IPS-20b (cell line): ENCODE data around the gene TBL1XR1.

ENCODE experiments used
- H3K27ac ChIP-seq: one replicate; pipeline ENCODE4 v1.5.1; 2013; ENCODE audit warnings: low read length
- H3K27me3 ChIP-seq: 2 replicates; pipeline ENCODE4 v1.6.1; 2013; ENCODE audit warnings: mild to moderate bottlenecking, low read length, inconsistent platforms; ENCODE audit not compliant: insufficient read depth
- H3K36me3 ChIP-seq: 2 replicates; pipeline ENCODE4 v1.6.1; 2013; ENCODE audit warnings: low read depth, mild to moderate bottlenecking, inconsistent platforms, low read length, moderate library complexity; ENCODE audit not compliant: insufficient read depth
- H3K4me1 ChIP-seq: 2 replicates; pipeline ENCODE4 v1.6.1; 2013; ENCODE audit warnings: mild to moderate bottlenecking, control low read depth, inconsistent platforms, low read length, moderate library complexity; ENCODE audit not compliant: insufficient read depth
- H3K4me3 ChIP-seq: 2 replicates; pipeline ENCODE4 v1.5.1; 2013; ENCODE audit warnings: mild to moderate bottlenecking, low read length, inconsistent platforms
- H3K9ac ChIP-seq: 2 replicates; pipeline ENCODE4 v1.6.1; 2013; ENCODE audit warnings: low read depth, mild to moderate bottlenecking, inconsistent platforms, low read length, moderate library complexity
- H3K9me3 ChIP-seq: 2 replicates; pipeline ENCODE4 v1.6.1; 2013; ENCODE audit warnings: mild to moderate bottlenecking, low read depth, low read length, inconsistent platforms; ENCODE audit not compliant: insufficient read depth

The TBL1XR1 gene

DNA sequence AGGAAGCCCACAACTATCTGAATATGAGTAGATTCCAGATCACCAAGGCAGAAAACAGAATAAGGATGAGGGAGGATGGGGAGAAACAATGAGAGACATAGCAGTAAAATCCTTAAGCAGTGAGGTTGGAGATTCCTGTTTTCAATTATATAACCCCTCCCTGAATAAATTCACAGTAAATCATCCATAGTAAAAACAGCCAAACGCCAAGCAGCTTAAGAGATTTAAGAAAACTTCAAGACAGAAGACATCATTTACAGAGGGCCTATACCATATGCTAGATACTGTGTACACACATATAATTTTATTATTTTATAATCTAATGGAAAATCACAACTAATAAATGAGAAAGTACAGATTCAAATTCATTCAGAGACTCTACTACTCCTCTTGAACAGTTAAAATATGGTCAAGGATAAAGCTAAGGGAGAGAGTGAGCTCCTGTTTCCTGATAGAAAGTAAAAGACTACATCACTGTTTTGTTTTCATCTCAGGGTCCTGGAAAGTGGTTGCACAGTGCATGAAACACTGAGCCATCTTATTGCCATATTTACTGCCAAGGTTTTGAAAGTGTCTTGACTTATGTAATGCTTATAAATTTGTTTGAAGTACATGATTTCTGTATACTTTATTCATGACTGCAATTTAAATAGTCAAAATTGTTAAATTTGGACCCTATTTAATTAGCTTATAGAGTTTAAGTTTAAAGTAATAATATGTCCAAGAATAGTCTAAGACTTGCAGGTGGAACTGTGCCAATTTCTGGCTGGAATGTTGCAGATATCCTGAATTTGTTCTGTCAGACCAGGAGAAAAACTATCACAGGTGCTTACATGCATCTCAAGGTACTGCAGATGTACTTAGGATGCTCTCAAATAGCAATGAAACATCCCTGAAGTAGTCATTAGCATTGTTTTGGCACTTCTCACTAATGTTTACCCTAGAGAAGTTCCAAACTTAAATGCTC, 141.4 kb downstream of the TBL1XR1 start:
- Histone ChIP-seq H3K9me3 (no peaks in the 10 kb centered on the region), H3K27ac (no peak overlapping the region), H3K4me1 (peaks cover 6% of the 10 kb centered on the region), H3K9ac (no peak overlapping the region), H3K27me3 (no peaks in the 10 kb centered on the region), H3K4me3 (no peak overlapping the region), H3K36me3 (peaks cover 36% of the 10 kb centered on the region)

DNA sequence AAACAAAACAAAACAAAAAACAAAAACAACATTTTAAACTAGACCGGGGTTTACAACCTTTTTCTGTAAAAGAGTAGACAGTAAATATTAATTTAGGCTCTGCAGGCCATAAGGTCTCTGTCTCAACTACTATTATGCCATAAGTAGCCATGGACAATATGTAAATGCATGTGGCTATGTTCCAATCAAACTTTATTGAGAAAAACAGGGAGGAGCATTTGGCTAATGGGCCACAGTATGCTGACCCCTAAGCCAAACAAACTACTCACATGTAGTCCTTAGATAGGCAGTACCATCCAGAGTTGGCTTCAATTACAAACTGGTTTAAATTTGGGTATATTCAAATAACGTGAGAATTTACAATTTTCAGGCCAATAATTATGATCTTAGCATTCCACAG, 144.2 kb downstream of the TBL1XR1 start:
- Histone ChIP-seq H3K9me3 (no peaks in the 10 kb centered on the region), H3K27ac (no peak overlapping the region), H3K4me3 (no peak overlapping the region), H3K36me3 (peaks cover 59% of the 10 kb centered on the region), H3K27me3 (no peaks in the 10 kb centered on the region), H3K4me1 (peaks cover 6% of the 10 kb centered on the region), H3K9ac (no peak overlapping the region)

DNA sequence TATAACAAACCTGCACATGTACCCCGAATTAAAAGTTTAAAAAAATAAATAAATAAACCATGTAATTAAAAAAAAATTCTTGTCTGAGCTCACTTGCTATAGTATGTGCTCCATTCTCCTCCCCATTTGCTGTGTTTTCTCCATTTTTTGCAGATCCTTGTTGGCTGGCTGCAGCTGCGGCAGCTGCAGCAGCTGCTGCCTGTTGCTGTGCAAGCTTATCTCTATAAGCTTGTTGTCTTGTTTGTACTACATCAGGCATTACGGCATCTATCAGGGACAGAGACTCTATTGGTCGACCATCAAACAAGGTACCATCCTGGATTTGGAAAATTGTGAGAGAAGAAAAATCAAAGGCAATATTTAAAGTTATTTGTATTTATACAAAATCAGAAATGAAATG, 145.9 kb downstream of the TBL1XR1 start:
- H3K9ac ChIP-seq: no peak overlapping the region
- peaks cover 76% of the 10 kb centered on the region for H3K36me3 ChIP-seq
- no peak overlapping the region for H3K4me3 ChIP-seq
- no peak overlapping the region for H3K27ac ChIP-seq
- no peaks in the 10 kb centered on the region for H3K9me3 ChIP-seq
- peaks cover 16% of the 10 kb centered on the region; the same call in 1 of the 2 replicates for H3K4me1 ChIP-seq
- no peaks in the 10 kb centered on the region for H3K27me3 ChIP-seq

DNA sequence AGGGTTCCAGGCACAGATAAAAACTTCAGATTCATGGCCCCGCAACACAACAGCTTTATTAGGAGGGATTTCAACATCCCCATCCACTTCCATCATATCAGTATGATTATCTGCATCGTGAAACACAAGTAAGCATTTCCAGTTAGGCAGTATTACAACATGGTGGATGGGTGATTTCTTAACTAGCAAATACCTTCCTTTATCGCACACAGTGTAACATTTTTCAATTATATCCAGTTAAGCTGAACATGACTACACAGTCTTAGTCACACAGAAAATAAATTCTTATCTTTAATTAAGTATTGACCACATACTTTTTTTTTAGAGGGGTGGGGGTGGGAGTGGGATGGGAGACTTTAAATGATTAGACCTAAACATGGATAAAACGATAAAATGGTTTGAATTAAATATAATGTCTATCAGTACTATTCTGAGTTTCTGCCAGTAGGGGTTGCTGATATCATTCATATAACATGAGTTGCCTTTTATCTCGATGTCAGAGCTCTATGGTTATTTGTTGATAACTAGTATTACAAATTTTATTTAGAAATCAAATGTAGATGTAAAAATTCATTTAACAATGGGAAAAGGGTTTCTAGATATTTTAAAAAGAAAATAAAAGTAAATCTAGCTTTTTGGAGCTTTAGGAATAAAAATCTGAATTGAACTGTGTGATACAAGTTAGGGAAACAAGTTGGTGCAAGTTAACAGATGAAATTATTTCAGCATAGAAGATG, 146.6 kb downstream of the TBL1XR1 start:
- H3K4me3 ChIP-seq: no peak overlapping the region
- no peaks in the 10 kb centered on the region for H3K27me3 ChIP-seq
- peaks cover 83% of the 10 kb centered on the region for H3K36me3 ChIP-seq

DNA sequence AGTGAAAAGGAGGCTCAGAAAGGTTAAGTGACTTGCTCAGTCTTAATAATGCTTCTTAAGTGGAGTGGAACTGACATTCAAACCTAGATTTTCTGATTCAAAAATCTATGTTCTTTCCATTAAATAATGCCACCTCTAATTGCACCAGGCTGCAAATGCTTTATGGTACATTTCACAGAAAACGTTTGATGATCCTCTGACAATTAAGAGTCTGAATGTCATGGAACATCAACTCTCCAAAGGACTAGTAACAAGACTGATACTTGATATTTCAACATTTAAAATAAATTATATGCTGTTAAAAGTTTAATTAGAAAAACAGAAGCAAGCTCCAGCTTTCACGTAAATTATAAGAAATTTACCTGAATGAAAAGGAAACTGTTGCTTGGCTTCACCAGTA, 151.5 kb downstream of the TBL1XR1 start:
- H3K9me3 ChIP-seq: no peaks in the 10 kb centered on the region
- peaks cover 27% of the 10 kb centered on the region; the same call in 1 of the 2 replicates for H3K4me1 ChIP-seq
- H3K36me3 ChIP-seq: peaks cover 93% of the 10 kb centered on the region
- H3K27me3 ChIP-seq: no peaks in the 10 kb centered on the region
- no peak overlapping the region for H3K27ac ChIP-seq
- no peak overlapping the region for H3K9ac ChIP-seq
- H3K4me3 ChIP-seq: no peak overlapping the region

More for the DNA sequence above, 146.6 kb downstream of the TBL1XR1 start:
- Histone ChIP-seq H3K9ac (no peak overlapping the region), H3K27ac (no peak overlapping the region), H3K4me1 (peaks cover 22% of the 10 kb centered on the region; the same call in 1 of the 2 replicates), H3K9me3 (no peaks in the 10 kb centered on the region)

DNA sequence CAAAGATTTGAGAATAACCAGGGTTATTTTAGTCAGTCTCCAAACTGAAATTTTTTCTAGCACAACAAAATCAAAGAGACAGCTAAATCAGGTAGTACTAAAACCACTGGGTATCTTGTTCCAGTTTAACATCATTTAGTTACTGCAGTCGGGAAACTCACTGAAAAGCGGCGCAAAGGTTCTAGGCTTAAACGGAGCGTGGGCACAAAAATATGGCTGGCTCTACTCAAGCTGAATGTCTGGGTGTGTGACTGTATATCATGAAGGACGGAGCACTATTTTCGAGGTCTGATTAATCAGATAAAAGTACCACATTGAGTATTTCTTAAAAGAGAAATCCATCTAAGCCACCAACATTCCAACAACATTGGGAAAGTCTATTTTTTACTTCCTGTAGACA, 152.1 kb downstream of the TBL1XR1 start:
- peaks cover 87% of the 10 kb centered on the region for H3K36me3 ChIP-seq
- no peaks in the 10 kb centered on the region for H3K9me3 ChIP-seq
- no peak overlapping the region for H3K9ac ChIP-seq
- no peaks in the 10 kb centered on the region for H3K27me3 ChIP-seq
- H3K27ac ChIP-seq: no peak overlapping the region
- peaks cover 27% of the 10 kb centered on the region; the same call in 1 of the 2 replicates for H3K4me1 ChIP-seq
- no peak overlapping the region for H3K4me3 ChIP-seq

DNA sequence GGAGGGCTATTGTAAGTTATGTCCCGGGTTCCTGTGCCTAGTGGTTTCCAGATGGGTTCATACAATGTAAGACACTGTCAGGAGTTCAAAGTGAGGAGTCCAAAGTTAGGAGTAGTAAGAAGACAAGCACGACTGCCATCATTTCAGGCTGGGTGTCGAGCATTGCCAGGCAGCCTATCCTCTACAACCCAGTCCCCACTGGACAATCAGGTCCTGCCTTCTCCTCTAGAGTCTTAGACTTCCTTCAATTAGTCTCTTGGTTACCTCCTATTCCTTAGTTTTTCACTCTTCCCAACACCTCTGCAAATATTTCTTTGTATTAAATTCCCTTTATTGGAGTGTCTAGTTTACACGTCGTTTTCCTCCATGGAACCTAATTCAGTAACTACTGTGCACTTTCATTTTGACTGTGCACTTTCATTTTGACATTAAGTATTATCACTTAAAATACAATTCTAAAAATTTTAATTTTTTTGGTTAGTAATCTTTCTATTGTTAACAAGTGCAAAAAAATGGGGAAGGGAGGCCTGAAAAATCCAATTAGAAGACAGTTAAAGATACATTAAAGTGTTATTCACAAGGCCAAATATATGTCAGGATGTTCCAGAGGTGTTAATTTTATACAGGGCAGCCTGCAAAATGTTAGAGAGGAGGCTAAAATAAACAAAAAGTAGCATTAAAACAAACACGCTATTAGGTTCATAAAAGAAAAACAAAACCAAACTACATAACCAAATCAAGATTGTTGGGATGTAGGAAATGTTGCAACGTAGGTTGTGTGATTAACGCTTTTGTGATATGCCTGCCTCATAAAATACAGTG, 155.3 kb downstream of the TBL1XR1 start:
- Histone ChIP-seq H3K36me3 (peaks cover 83% of the 10 kb centered on the region), H3K27ac (no peak overlapping the region), H3K9me3 (no peaks in the 10 kb centered on the region), H3K27me3 (no peaks in the 10 kb centered on the region), H3K4me1 (peaks cover 19% of the 10 kb centered on the region; the same call in 1 of the 2 replicates), H3K4me3 (no peak overlapping the region), H3K9ac (no peak overlapping the region)

DNA sequence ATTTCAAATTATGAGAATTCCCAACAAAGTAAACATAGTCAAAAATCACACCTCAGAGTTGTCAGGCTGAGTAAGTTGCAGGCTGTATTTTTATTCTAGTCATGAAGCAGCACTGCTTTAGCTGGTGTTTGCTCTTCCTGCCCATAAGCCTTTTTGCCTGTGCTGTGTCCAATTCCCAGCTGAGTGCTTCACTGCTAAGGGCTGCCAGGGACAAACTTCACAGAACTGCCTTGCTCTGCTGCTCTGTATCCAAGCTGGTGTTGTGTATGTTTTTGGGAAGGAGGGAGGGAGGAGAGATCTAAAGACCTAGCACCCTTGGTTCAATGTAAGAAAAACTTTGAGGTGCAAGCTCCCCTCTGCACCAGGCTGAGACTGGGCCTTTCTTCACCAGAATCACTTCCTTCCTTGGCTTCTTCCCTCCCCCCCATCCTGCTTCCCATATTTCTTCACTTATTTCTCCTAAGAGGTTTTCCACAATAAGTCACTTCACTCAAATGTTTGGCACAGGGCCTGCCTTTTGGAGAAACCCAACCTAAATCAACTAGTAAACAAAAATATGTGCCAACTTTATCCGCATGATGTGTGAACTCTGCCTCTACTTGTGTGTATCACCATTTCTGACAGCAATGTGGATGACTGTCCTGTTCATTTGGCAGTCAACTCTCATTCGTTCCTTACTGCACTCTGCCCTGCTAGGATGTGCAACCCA, 156.1 kb downstream of the TBL1XR1 start:
- Histone ChIP-seq H3K27me3 (no peaks in the 10 kb centered on the region), H3K4me1 (peaks cover 12% of the 10 kb centered on the region; the same call in 1 of the 2 replicates), H3K4me3 (no peak overlapping the region), H3K9me3 (no peaks in the 10 kb centered on the region), H3K36me3 (peaks cover 83% of the 10 kb centered on the region), H3K9ac (no peak overlapping the region), H3K27ac (no peak overlapping the region)

DNA sequence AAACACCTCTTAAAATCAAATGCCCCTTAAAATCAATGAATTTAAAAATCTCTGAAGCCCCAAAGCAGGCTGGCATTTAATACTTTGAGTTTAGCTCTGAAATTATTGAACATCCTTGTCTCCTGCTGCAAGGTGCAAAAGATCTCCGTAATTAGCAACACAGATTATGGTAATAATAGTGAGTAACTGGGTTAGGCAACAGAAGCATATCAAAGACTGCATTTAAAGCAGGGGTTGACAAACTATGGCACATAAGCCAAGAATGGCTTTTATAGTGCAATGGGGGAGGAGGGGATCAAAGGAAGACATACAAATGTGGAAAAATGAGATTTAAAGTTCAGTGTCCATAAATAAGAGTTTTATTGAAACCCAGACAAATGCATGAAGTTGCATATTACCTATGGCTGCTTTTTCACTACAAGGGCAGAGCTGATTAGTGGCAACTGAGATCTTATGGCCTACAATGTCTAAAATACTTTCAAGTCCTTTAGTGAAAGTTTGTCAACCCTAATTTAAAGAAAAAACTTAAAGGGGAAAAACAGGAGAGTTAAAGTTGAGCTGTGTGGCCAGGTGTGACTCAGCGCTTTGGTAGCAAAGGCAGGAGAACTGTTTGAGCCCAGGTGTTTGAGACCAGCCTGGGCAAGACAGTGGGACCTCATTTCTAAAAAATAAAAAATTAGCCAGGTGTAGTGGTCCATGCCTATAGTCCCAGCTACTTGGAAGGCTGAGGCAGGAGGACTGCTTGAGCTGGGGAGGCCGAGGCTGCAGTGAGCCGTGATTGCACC, 157.6 kb downstream of the TBL1XR1 start:
- H3K9ac ChIP-seq: no peak overlapping the region
- no peaks in the 10 kb centered on the region for H3K27me3 ChIP-seq
- H3K4me3 ChIP-seq: no peak overlapping the region
- H3K4me1 ChIP-seq: no peaks in the 10 kb centered on the region
- H3K36me3 ChIP-seq: peaks cover 83% of the 10 kb centered on the region
- no peaks in the 10 kb centered on the region for H3K9me3 ChIP-seq
- peak overlapping the region; percentile 49 for H3K27ac ChIP-seq

DNA sequence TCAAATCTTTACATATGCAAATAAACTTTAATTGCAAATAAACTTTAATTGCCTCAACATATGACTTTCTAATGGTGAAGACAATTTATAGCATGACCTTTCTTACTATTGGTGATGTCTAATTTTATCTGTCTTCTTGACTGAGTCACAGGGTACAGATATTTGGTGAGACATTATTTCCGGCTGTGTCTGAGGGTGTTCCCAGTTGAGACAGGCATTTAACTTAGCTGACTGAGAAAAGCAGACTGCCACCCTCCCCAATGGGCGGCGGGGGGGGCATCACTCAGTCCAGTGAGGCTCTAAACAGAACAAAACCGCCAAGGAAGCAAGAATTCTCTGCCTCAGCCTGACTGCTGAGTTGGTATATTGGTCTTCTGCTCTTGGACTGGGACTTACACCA, 160.0 kb downstream of the TBL1XR1 start:
- peaks cover 82% of the 10 kb centered on the region for H3K36me3 ChIP-seq
- H3K27me3 ChIP-seq: no peaks in the 10 kb centered on the region
- no peaks in the 10 kb centered on the region for H3K9me3 ChIP-seq
- H3K4me1 ChIP-seq: no peaks in the 10 kb centered on the region
- H3K4me3 ChIP-seq: no peak overlapping the region
- H3K27ac ChIP-seq: no peak overlapping the region
- no peak overlapping the region for H3K9ac ChIP-seq
